SK-N-SH (cell line): ENCODE data around the gene WDFY2. TPM values are rescaled to one million over a fixed set of nuclear protein-coding genes. Genes with fewer than 3 reads are reported as not detected.
A peak's percentile ranks its signal among the peaks of the same experiment; 100 is the strongest.

Source experiments
- CTCF ChIA-PET: fragments of 300-600, 350-600 bp; formaldehyde crosslinking; extraction: SDS; loops from one replicate; lab custom pipeline; 2021; lab: Yijun Ruan, JAX
- POLR2A ChIA-PET: fragments of 350-600 bp; sonication (Branson Sonifier 250); formaldehyde crosslinking; extraction: SDS; loops from one replicate; lab custom pipeline; 2020; ENCODE audit warnings: antibody characterized with exemption, inconsistent platforms; lab: Yijun Ruan, JAX
- DNase-seq: peaks from one replicate; pipeline ENCODE4 v3.0.0; 2012
- H2AFZ ChIP-seq: fragments of 200-600 bp; sonication (generic); 2 replicates; pipeline ENCODE4 v1.8.1; 2016; ENCODE audit warnings: antibody characterized with exemption, mild to moderate bottlenecking, low read depth
- H3F3A ChIP-seq: fragments of 200-600 bp; sonication (generic); replicated peaks from 2 replicates; pipeline ENCODE3; 2016; ENCODE audit warnings: antibody characterized with exemption, mild to moderate bottlenecking; ENCODE audit not compliant: insufficient read depth
- H3K27ac ChIP-seq, 2 experiments: fragments of 200-500 bp in 1 of 2; fragments of 200-600 bp in 1 of 2; sonication (Bioruptor generic) in 1 of 2; sonication (generic), shearing (Covaris generic) in 1 of 2; 2 replicates each; pipeline versions ENCODE4 v1.5.1 to v1.6.1; 2014 to 2016; ENCODE audit warnings: low read depth in 2 of 2, inconsistent platforms in 1 of 2, low read length in 1 of 2, mild to moderate bottlenecking in 1 of 2, mixed read lengths in 1 of 2
- H3K27me3 ChIP-seq: fragments of 200-600 bp; sonication (generic), shearing (Covaris generic); 2 replicates; pipeline ENCODE4 v1.6.1; 2016; ENCODE audit warnings: mixed run types; ENCODE audit not compliant: insufficient read depth
- H3K36me3 ChIP-seq, 2 experiments: fragments of 200-500 bp in 1 of 2; fragments of 200-600 bp in 1 of 2; sonication (Bioruptor generic) in 1 of 2; sonication (generic) in 1 of 2; replicated peaks in 1 of 2; 2 replicates each; pipeline versions ENCODE3 to v1.5.1; 2014 to 2016; ENCODE audit warnings: low read length in 1 of 2, mild to moderate bottlenecking in 1 of 2; ENCODE audit not compliant: insufficient read depth in 2 of 2, control insufficient read depth in 1 of 2
- H3K4me1 ChIP-seq, 2 experiments: fragments of 200-500 bp in 1 of 2; fragments of 200-600 bp in 1 of 2; sonication (Bioruptor generic) in 1 of 2; sonication (generic), shearing (Covaris generic) in 1 of 2; 2 replicates each; pipeline versions ENCODE4 v1.5.1 to v1.6.1; 2014 to 2016; ENCODE audit warnings: low read depth in 1 of 2, low read length in 1 of 2, mixed run types in 1 of 2; ENCODE audit not compliant: insufficient read depth in 2 of 2, control insufficient read depth in 1 of 2
- H3K4me2 ChIP-seq: fragments of 200-600 bp; sonication (generic), shearing (Covaris generic); 2 replicates; pipeline ENCODE4 v1.6.1; 2017; ENCODE audit warnings: mixed run types
- H3K4me3 ChIP-seq, 2 experiments: fragments of 200-500 bp in 1 of 2; fragments of 200-600 bp in 1 of 2; sonication (Bioruptor generic) in 1 of 2; sonication (generic), shearing (Covaris generic) in 1 of 2; 2 replicates each; pipeline versions ENCODE4 v1.5.1 to v1.8.1; 2014 to 2016; ENCODE audit warnings: low read depth in 2 of 2, inconsistent platforms in 1 of 2, low read length in 1 of 2, mild to moderate bottlenecking in 1 of 2, mixed read lengths in 1 of 2, moderate library complexity in 1 of 2
- H3K79me2 ChIP-seq: fragments of 200-600 bp; sonication (generic); 2 replicates; pipeline ENCODE4 v1.8.1; 2017; ENCODE audit warnings: mild to moderate bottlenecking; ENCODE audit not compliant: insufficient read depth
- H3K9ac ChIP-seq: fragments of 200-600 bp; sonication (generic); 2 replicates; pipeline ENCODE4 v1.6.1; 2017; ENCODE audit warnings: mixed run types
- H3K9me2 ChIP-seq: fragments of 200-600 bp; sonication (generic); 2 replicates; pipeline ENCODE4 v1.6.1; 2017; ENCODE audit warnings: mixed run types
- H3K9me3 ChIP-seq: fragments of 200-600 bp; sonication (generic); 2 replicates; pipeline ENCODE4 v1.6.1; 2017; ENCODE audit warnings: mixed run types, mild to moderate bottlenecking, moderate library complexity
- H4K20me1 ChIP-seq: fragments of 200-600 bp; sonication (generic); 2 replicates; pipeline ENCODE4 v1.6.1; 2017; ENCODE audit warnings: mild to moderate bottlenecking, mixed run types; ENCODE audit not compliant: insufficient read depth
- MXI1 ChIP-seq: IDR thresholded peaks from 2 replicates; pipeline ENCODE4 v1.6.1; 2012; ENCODE audit warnings: mild to moderate bottlenecking, low read depth, low read length, improper control_type of control experiment
- NFIC ChIP-seq: IDR thresholded peaks from 2 replicates; pipeline ENCODE4 v1.4.0; 2012; ENCODE audit warnings: borderline replicate concordance
- RAD21 ChIP-seq: IDR thresholded peaks from 2 replicates; pipeline ENCODE4 v1.6.1; 2012; ENCODE audit warnings: mild to moderate bottlenecking, low read length
- SMC3 ChIP-seq: IDR thresholded peaks from 2 replicates; pipeline ENCODE4 v1.6.1; 2012; ENCODE audit warnings: low read depth, low read length, improper control_type of control experiment
- WGBS: methylation state at CpG from one replicate; pipeline ENCODE4 v1.1.6; 2017; ENCODE audit warnings: low lambda C conversion rate; 5-methylcytosine and 5-hydroxymethylcytosine counted together
- polyA plus RNA-seq, 3 experiments: library from polyadenylated mRNA; depleted of rRNA; stranded (reverse); fragments of >200 nt; gene quantifications; 2 replicates each; pipeline ENCODE4 v1.2.3, GENCODE V29; 2012
- TF ChIP-seq, protein P1 (sequence below): IDR thresholded peaks from 2 replicates; pipeline ENCODE4 v1.4.0; 2012; ENCODE audit warnings: low read depth, borderline replicate concordance
- TF ChIP-seq, protein P2 (sequence below): IDR thresholded peaks from 2 replicates; pipeline ENCODE4 v1.4.0; 2012; ENCODE audit warnings: low read depth, borderline replicate concordance
- TF ChIP-seq, protein P3 (sequence below): IDR thresholded peaks from 2 replicates; pipeline ENCODE4; 2012
- TF ChIP-seq, protein P4 (sequence below): fragments of 200-600 bp; sonication (generic); IDR thresholded peaks from 2 replicates; pipeline ENCODE4 v1.6.1; 2017; ENCODE audit warnings: antibody characterized with exemption, mild to moderate bottlenecking, moderate library complexity

WDFY2 gene
- polyA plus RNA-seq, 1 of the 3 experiments (the other 2 are of a cell fraction): 4.1 TPM

DNA sequence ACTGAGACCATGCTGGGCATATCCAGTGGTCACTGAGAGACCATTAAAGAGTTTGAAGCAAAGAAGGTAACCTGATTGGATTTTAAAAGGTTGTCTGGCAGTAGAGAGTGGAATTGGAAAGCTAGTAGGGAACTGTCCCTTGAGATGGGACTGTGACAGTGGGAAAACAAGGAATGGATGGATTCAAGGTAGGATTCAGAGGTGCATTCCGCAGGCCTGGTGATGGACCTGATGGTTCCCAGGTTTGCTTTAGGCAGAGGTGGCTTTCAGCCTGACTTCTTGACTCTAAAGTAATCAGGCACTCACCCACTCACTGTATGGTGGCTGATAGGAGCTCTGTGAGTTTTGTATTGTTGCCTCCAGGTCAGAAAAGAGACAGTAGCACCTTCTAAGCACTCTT is 146.7 kb downstream of the WDFY2 start:
- Histone ChIP-seq H3K79me2 (peaks cover 9% of the 10 kb centered on the region; the same call in 1 of the 2 replicates), H3K4me3 (no peak overlapping the region), H3K36me3 (peaks cover 8 to 13% of the 10 kb centered on the region in 2 experiments), H3K4me1 (peaks cover 21 to 40% of the 10 kb centered on the region in 2 experiments), H3K4me2 (peak overlapping the region; percentile 72; the same call in 1 of the 2 replicates)
- 100% methylated on average over 1 of the region's 1 CpG for WGBS
- POLR2A ChIA-PET: no interaction called here
- CTCF ChIA-PET: interaction anchor here (0.9 to 3.0 kb wide), 11 partner anchors 11 to 302 kb away, joined by 3 to 9 read pairs (median 6); no protein-coding TSS in a partner anchor
- TF ChIP-seq NFIC: no peak
- TF ChIP-seq, protein P1, sequence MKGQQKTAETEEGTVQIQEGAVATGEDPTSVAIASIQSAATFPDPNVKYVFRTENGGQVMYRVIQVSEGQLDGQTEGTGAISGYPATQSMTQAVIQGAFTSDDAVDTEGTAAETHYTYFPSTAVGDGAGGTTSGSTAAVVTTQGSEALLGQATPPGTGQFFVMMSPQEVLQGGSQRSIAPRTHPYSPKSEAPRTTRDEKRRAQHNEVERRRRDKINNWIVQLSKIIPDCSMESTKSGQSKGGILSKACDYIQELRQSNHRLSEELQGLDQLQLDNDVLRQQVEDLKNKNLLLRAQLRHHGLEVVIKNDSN: no peak
- TF ChIP-seq, protein P2, sequence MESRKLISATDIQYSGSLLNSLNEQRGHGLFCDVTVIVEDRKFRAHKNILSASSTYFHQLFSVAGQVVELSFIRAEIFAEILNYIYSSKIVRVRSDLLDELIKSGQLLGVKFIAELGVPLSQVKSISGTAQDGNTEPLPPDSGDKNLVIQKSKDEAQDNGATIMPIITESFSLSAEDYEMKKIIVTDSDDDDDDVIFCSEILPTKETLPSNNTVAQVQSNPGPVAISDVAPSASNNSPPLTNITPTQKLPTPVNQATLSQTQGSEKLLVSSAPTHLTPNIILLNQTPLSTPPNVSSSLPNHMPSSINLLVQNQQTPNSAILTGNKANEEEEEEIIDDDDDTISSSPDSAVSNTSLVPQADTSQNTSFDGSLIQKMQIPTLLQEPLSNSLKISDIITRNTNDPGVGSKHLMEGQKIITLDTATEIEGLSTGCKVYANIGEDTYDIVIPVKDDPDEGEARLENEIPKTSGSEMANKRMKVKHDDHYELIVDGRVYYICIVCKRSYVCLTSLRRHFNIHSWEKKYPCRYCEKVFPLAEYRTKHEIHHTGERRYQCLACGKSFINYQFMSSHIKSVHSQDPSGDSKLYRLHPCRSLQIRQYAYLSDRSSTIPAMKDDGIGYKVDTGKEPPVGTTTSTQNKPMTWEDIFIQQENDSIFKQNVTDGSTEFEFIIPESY: no peak
- TF ChIP-seq, protein P3, sequence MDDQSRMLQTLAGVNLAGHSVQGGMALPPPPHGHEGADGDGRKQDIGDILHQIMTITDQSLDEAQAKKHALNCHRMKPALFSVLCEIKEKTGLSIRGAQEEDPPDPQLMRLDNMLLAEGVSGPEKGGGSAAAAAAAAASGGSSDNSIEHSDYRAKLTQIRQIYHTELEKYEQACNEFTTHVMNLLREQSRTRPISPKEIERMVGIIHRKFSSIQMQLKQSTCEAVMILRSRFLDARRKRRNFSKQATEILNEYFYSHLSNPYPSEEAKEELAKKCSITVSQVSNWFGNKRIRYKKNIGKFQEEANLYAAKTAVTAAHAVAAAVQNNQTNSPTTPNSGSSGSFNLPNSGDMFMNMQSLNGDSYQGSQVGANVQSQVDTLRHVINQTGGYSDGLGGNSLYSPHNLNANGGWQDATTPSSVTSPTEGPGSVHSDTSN: no peak
- TF ChIP-seq, all 33 proteins: peak for 0
- Histone ChIP-seq H3K9me2 (no peaks in the 10 kb centered on the region), H3K9ac (no peak overlapping the region), H3K27ac (peak overlapping the region; percentile 74 to 91), H4K20me1 (no peaks in the 10 kb centered on the region), H3F3A (peaks cover 8% of the 10 kb centered on the region), H3K9me3 (no peaks in the 10 kb centered on the region), H2AFZ (no peak overlapping the region), H3K27me3 (no peaks in the 10 kb centered on the region)
- no peak for DNase-seq

DNA sequence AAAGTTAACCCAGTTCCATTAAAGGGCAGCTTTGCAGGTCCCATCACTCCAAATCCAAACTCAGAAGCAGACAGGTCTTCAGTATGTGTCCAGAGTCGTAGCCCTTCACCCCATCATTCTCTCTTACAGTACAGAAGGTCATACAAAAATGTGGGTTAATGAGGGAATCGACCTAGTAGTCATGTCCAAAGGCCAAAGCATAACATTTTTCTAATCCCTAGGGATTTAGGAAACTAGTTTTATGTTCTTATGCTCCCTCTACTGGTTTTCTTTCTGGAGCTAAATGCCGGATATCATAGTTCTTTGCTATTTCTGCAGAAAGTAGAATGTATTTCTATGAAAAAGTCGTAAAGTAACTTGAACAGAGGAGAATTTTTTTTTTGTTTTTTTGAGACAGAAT is 147.5 kb downstream of the WDFY2 start:
- Histone ChIP-seq H3F3A (peaks cover 5% of the 10 kb centered on the region), H2AFZ (no peak overlapping the region), H3K27me3 (no peaks in the 10 kb centered on the region), H3K27ac (no peak overlapping the region), H3K9me3 (no peaks in the 10 kb centered on the region), H3K79me2 (peaks cover 9% of the 10 kb centered on the region; the same call in 1 of the 2 replicates), H3K9me2 (no peaks in the 10 kb centered on the region), H3K4me3 (no peak overlapping the region)
- WGBS: 72% methylated on average over 4 of the region's 4 CpGs
- CTCF ChIA-PET: interaction anchor here (0.5 to 3.0 kb wide), 18 partner anchors 10 to 509 kb away, joined by 3 to 9 read pairs (median 4); no protein-coding TSS in a partner anchor
- no peak for TF ChIP-seq MXI1
- TF ChIP-seq, protein P4, sequence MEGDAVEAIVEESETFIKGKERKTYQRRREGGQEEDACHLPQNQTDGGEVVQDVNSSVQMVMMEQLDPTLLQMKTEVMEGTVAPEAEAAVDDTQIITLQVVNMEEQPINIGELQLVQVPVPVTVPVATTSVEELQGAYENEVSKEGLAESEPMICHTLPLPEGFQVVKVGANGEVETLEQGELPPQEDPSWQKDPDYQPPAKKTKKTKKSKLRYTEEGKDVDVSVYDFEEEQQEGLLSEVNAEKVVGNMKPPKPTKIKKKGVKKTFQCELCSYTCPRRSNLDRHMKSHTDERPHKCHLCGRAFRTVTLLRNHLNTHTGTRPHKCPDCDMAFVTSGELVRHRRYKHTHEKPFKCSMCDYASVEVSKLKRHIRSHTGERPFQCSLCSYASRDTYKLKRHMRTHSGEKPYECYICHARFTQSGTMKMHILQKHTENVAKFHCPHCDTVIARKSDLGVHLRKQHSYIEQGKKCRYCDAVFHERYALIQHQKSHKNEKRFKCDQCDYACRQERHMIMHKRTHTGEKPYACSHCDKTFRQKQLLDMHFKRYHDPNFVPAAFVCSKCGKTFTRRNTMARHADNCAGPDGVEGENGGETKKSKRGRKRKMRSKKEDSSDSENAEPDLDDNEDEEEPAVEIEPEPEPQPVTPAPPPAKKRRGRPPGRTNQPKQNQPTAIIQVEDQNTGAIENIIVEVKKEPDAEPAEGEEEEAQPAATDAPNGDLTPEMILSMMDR: peak; percentile 53
- TF ChIP-seq, protein P1: no peak
- peak; percentile 38; the same call in 1 of the 2 replicates for TF ChIP-seq SMC3
- TF ChIP-seq RAD21: peak; percentile 64
- TF ChIP-seq, all 33 proteins: peak for 3
- H3K4me2 ChIP-seq: no peak overlapping the region
- DNase-seq: no peak
- H3K9ac ChIP-seq: no peak overlapping the region
- H3K4me1 ChIP-seq: peaks cover 21 to 34% of the 10 kb centered on the region in 2 experiments
- H3K36me3 ChIP-seq: peaks cover 8 to 13% of the 10 kb centered on the region in 2 experiments
- no peaks in the 10 kb centered on the region for H4K20me1 ChIP-seq
- POLR2A ChIA-PET: no interaction called here
